Naive B cell (primary cell): ENCODE results near the gene EPB41L1. TPM values are rescaled to one million over a fixed set of nuclear protein-coding genes. Genes with fewer than 3 reads are reported as not detected.

Source experiments
- ATAC-seq, 2 donors: fragments of 150-1000 bp; cut with Tn5 transposase; 2 replicates each; pipeline ENCODE4 v1.10.0; 2021; ENCODE audit warnings: low read depth in 2 of 2, mild to moderate bottlenecking in 2 of 2, moderate library complexity in 2 of 2
- DNase-seq: peaks from one replicate; pipeline ENCODE4 v3.0.0; 2022
- H3K27ac Mint-ChIP-seq, 6 donors: one replicate each; pipeline ENCODE4 v1.8.0; 2020 to 2022; ENCODE audit warnings: mild to moderate bottlenecking in 6 of 6, mixed read lengths in 6 of 6, moderate library complexity in 5 of 6, inconsistent platforms in 2 of 6
- H3K27me3 Mint-ChIP-seq, 3 donors: one replicate each; pipeline ENCODE4 v1.8.0; 2021 to 2022; ENCODE audit warnings: mixed read lengths in 3 of 3, mild to moderate bottlenecking in 1 of 3
- H3K36me3 Mint-ChIP-seq, 2 donors: one replicate each; pipeline ENCODE4 v1.8.0; 2020 to 2022; ENCODE audit warnings: mixed read lengths in 2 of 2, inconsistent platforms in 1 of 2, mild to moderate bottlenecking in 1 of 2
- H3K4me1 Mint-ChIP-seq, 3 donors: one replicate each; pipeline ENCODE4 v1.8.0; 2020 to 2022; ENCODE audit warnings: mixed read lengths in 3 of 3, inconsistent platforms in 1 of 3, mild to moderate bottlenecking in 1 of 3, moderate library complexity in 1 of 3
- H3K4me3 Mint-ChIP-seq, 8 donors: one replicate each; pipeline ENCODE4 v1.8.0; 2020 to 2022; ENCODE audit warnings: mild to moderate bottlenecking in 8 of 8, mixed read lengths in 8 of 8, moderate library complexity in 8 of 8, inconsistent platforms in 2 of 8
- H3K9me3 Mint-ChIP-seq, 7 donors: one replicate each; pipeline ENCODE4 v1.8.0; 2020 to 2022; ENCODE audit warnings: mixed read lengths in 7 of 7, mild to moderate bottlenecking in 5 of 7, inconsistent platforms in 2 of 7, moderate library complexity in 1 of 7
- polyA plus RNA-seq, 6 donors: library from polyadenylated mRNA; unstranded; fragments of 300-500 nt; fragmentation: Illumina TruSeq; gene quantifications; one replicate each; pipeline ENCODE4 v1.2.3, GENCODE V29; 2021; ENCODE audit warnings: low read depth in 6 of 6

The EPB41L1 gene
- polyA plus RNA-seq, 6 donors from 2014 or later = not detected

GRCh38 chr20:36253036-36253435 lies 98.5 kb downstream of the EPB41L1 start:
- no peak overlapping the region for H3K4me3 Mint-ChIP-seq
- peak overlapping the region in 1 of 6 donors; percentile 88 for H3K27ac Mint-ChIP-seq
- H3K27me3 Mint-ChIP-seq = no peaks in the 10 kb centered on the region
- peaks cover 13 to 15% of the 10 kb centered on the region in 2 donors for H3K36me3 Mint-ChIP-seq
- DNase-seq (no peak), ATAC-seq (no peak)
- no peaks in the 10 kb centered on the region for H3K9me3 Mint-ChIP-seq
- peaks cover 5 to 17% (median 8%) of the 10 kb centered on the region in 3 donors for H3K4me1 Mint-ChIP-seq

- H3K36me3 Mint-ChIP-seq = peaks cover 7 to 9% of the 10 kb centered on the region in 2 donors
- no peaks in the 10 kb centered on the region for H3K27me3 Mint-ChIP-seq
- H3K4me3 Mint-ChIP-seq = no peak overlapping the region
- no peak overlapping the region for H3K27ac Mint-ChIP-seq
- H3K4me1 Mint-ChIP-seq = peaks cover 1 to 11% (median 7%) of the 10 kb centered on the region in 3 donors
- no peak for ATAC-seq
- DNase-seq = no peak
- no peaks in the 10 kb centered on the region for H3K9me3 Mint-ChIP-seq
Observed at GRCh38 chr20:36254076-36254475, 99.5 kb downstream of the EPB41L1 start.

- ATAC-seq = no peak
- no peaks in the 10 kb centered on the region for H3K9me3 Mint-ChIP-seq
- H3K4me3 Mint-ChIP-seq = no peak overlapping the region
- H3K27me3 Mint-ChIP-seq = no peaks in the 10 kb centered on the region
- H3K36me3 Mint-ChIP-seq = peaks cover 7 to 9% of the 10 kb centered on the region in 2 donors
- peaks cover 1 to 6% (median 3%) of the 10 kb centered on the region in 3 donors for H3K4me1 Mint-ChIP-seq
- no peak overlapping the region for H3K27ac Mint-ChIP-seq
- DNase-seq = no peak
Observed at GRCh38 chr20:36255445-36255844, 100.9 kb downstream of the EPB41L1 start.

- peaks cover 0 to 2% (median 0%) of the 10 kb centered on the region in 3 donors for H3K27me3 Mint-ChIP-seq
- no peak overlapping the region for H3K4me3 Mint-ChIP-seq
- H3K4me1 Mint-ChIP-seq = no peaks in the 10 kb centered on the region
- no peak for ATAC-seq
- H3K27ac Mint-ChIP-seq = no peak overlapping the region
- DNase-seq = no peak
- H3K9me3 Mint-ChIP-seq = no peaks in the 10 kb centered on the region
- H3K36me3 Mint-ChIP-seq = peaks cover 4 to 7% of the 10 kb centered on the region in 2 donors
Observed at GRCh38 chr20:36259177-36260061, 104.9 kb downstream of the EPB41L1 start.

- DNase-seq (no peak), ATAC-seq (no peak)
- H3K36me3 Mint-ChIP-seq = peaks cover 4 to 7% of the 10 kb centered on the region in 2 donors
- H3K4me3 Mint-ChIP-seq = no peak overlapping the region
- peaks cover 0 to 8% (median 0%) of the 10 kb centered on the region in 3 donors for H3K27me3 Mint-ChIP-seq
- no peaks in the 10 kb centered on the region for H3K9me3 Mint-ChIP-seq
- H3K27ac Mint-ChIP-seq = peak overlapping the region in 1 of 6 donors; percentile 8
- no peaks in the 10 kb centered on the region for H3K4me1 Mint-ChIP-seq
Observed at GRCh38 chr20:36260316-36260715, 105.8 kb downstream of the EPB41L1 start.

GRCh38 chr20:36261389-36262105 lies 107.0 kb downstream of the EPB41L1 start:
- ATAC-seq = no peak
- Mint-ChIP-seq H3K4me3 (no peak overlapping the region), H3K27ac (peak overlapping the region in 1 of 6 donors; percentile 35)

GRCh38 chr20:36262440-36262839 lies 107.9 kb downstream of the EPB41L1 start:
- H3K36me3 Mint-ChIP-seq = no peaks in the 10 kb centered on the region
- peaks cover 0 to 8% (median 0%) of the 10 kb centered on the region in 3 donors for H3K27me3 Mint-ChIP-seq
- no peaks in the 10 kb centered on the region for H3K4me1 Mint-ChIP-seq
- no peak overlapping the region for H3K27ac Mint-ChIP-seq
- DNase-seq (no peak), ATAC-seq (no peak)
- no peak overlapping the region for H3K4me3 Mint-ChIP-seq
- H3K9me3 Mint-ChIP-seq = no peaks in the 10 kb centered on the region

More at GRCh38 chr20:36261389-36262105, 107.0 kb downstream of the EPB41L1 start:
- Mint-ChIP-seq H3K27me3 (peaks cover 0 to 8% (median 0%) of the 10 kb centered on the region in 3 donors), H3K4me1 (no peaks in the 10 kb centered on the region), H3K36me3 (no peaks in the 10 kb centered on the region), H3K9me3 (no peaks in the 10 kb centered on the region)
- no peak for DNase-seq

- Mint-ChIP-seq H3K4me3 (no peak overlapping the region), H3K36me3 (no peaks in the 10 kb centered on the region), H3K27ac (no peak overlapping the region), H3K4me1 (no peaks in the 10 kb centered on the region), H3K9me3 (no peaks in the 10 kb centered on the region), H3K27me3 (peaks cover 0 to 8% (median 0%) of the 10 kb centered on the region in 3 donors)
- DNase-seq (no peak), ATAC-seq (no peak)
Observed at GRCh38 chr20:36264426-36265246, 110.1 kb downstream of the EPB41L1 start.

- no peaks in the 10 kb centered on the region for H3K36me3 Mint-ChIP-seq
- no peaks in the 10 kb centered on the region for H3K9me3 Mint-ChIP-seq
- no peak overlapping the region for H3K4me3 Mint-ChIP-seq
- DNase-seq = no peak
- no peaks in the 10 kb centered on the region for H3K4me1 Mint-ChIP-seq
- H3K27me3 Mint-ChIP-seq = peaks cover 0 to 8% (median 0%) of the 10 kb centered on the region in 3 donors
- H3K27ac Mint-ChIP-seq = no peak overlapping the region
- no peak for ATAC-seq
Observed at GRCh38 chr20:36266189-36266588, 111.6 kb downstream of the EPB41L1 start.

- H3K36me3 Mint-ChIP-seq = no peaks in the 10 kb centered on the region
- H3K27ac Mint-ChIP-seq = no peak overlapping the region
- peaks cover 0 to 18% (median 5%) of the 10 kb centered on the region in 3 donors for H3K27me3 Mint-ChIP-seq
- no peaks in the 10 kb centered on the region for H3K4me1 Mint-ChIP-seq
- no peak for ATAC-seq
- DNase-seq = no peak
- no peak overlapping the region for H3K4me3 Mint-ChIP-seq
- no peaks in the 10 kb centered on the region for H3K9me3 Mint-ChIP-seq
Observed at GRCh38 chr20:36267605-36268381, 113.3 kb downstream of the EPB41L1 start.

- H3K27ac Mint-ChIP-seq = no peak overlapping the region
- H3K4me3 Mint-ChIP-seq = no peak overlapping the region
- ATAC-seq (no peak), DNase-seq (no peak)
- H3K27me3 Mint-ChIP-seq = peaks cover 0 to 22% (median 7%) of the 10 kb centered on the region in 3 donors
- H3K4me1 Mint-ChIP-seq = no peaks in the 10 kb centered on the region
- no peaks in the 10 kb centered on the region for H3K36me3 Mint-ChIP-seq
- no peaks in the 10 kb centered on the region for H3K9me3 Mint-ChIP-seq
Observed at GRCh38 chr20:36268440-36269342, 114.2 kb downstream of the EPB41L1 start.

GRCh38 chr20:36269507-36269906 lies 115.0 kb downstream of the EPB41L1 start:
- Mint-ChIP-seq H3K4me1 (no peaks in the 10 kb centered on the region), H3K9me3 (no peaks in the 10 kb centered on the region), H3K27me3 (peaks cover 0 to 24% (median 11%) of the 10 kb centered on the region in 3 donors), H3K4me3 (no peak overlapping the region), H3K36me3 (no peaks in the 10 kb centered on the region), H3K27ac (no peak overlapping the region)
- ATAC-seq = no peak
- DNase-seq = no peak
